ENCODE data around the gene SDK1. TPM values are rescaled to one million over a fixed set of nuclear protein-coding genes. Genes with fewer than 3 reads are reported as not detected.

SDK1 gene
- total RNA-seq, 2 donors from 2014 or later: 3.1 to 3.6 TPM

DNA sequence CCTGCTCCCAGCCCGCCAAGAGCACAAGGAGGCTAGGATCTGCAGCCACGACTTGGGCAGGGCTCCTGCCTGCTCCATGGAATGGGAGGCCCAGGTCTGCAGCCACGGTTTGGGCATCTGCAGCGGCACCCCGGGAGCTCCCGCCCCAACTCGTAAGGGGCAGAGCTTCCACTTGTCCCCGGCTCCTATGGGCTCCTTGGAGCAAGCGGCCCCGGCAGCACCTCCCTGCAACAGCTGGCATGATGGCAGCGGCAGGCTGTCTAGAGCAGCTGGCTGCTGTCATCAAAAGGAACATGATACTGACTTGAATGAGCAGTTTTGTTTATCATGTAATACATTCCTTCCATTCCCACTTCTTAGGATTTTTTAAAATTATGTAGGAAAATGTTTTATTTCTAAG is 697.0 kb downstream of the SDK1 start:
- H3K27me3 ChIP-seq: no peaks in the 10 kb centered on the region
- no peaks in the 10 kb centered on the region for H3K9me3 ChIP-seq
- no peaks in the 10 kb centered on the region for H3K36me3 ChIP-seq
- TF ChIP-seq, protein P1, sequence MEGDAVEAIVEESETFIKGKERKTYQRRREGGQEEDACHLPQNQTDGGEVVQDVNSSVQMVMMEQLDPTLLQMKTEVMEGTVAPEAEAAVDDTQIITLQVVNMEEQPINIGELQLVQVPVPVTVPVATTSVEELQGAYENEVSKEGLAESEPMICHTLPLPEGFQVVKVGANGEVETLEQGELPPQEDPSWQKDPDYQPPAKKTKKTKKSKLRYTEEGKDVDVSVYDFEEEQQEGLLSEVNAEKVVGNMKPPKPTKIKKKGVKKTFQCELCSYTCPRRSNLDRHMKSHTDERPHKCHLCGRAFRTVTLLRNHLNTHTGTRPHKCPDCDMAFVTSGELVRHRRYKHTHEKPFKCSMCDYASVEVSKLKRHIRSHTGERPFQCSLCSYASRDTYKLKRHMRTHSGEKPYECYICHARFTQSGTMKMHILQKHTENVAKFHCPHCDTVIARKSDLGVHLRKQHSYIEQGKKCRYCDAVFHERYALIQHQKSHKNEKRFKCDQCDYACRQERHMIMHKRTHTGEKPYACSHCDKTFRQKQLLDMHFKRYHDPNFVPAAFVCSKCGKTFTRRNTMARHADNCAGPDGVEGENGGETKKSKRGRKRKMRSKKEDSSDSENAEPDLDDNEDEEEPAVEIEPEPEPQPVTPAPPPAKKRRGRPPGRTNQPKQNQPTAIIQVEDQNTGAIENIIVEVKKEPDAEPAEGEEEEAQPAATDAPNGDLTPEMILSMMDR (IDR thresholded peaks at IDR 0.05): no peak
- no peak overlapping the region for H3K4me3 ChIP-seq
- H3K4me1 ChIP-seq: no peaks in the 10 kb centered on the region
- no peak overlapping the region for H3K27ac ChIP-seq
- no peak for DNase-seq (ENCODE audit: low spot score)

DNA sequence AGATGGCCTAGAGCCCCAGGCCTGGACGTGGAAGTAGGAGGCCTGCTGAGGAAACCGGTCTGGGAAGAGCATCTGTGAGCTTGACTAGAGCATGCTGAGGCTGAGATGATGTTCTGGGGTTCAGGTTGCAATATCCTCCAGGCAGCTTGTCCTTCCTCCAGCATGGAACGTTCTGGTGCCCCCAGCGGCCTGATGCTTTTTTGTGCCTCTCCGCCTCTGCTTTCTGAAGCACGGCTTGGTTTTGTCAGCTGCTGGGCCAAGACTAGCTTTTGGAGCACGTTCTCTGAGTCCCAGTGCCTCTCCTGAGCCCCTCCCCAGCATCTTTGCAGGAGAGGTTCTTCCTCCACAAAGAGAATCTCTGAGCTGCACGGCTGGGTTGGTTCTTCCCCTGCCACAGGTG is 699.1 kb downstream of the SDK1 start:
- no peak for DNase-seq (ENCODE audit: low spot score)
- Histone ChIP-seq H3K27ac (no peak overlapping the region), H3K9me3 (no peaks in the 10 kb centered on the region), H3K4me1 (no peaks in the 10 kb centered on the region), H3K36me3 (no peaks in the 10 kb centered on the region), H3K4me3 (no peak overlapping the region), H3K27me3 (no peaks in the 10 kb centered on the region)
- TF ChIP-seq, protein P1 (IDR thresholded peaks at IDR 0.05): no peak

DNA sequence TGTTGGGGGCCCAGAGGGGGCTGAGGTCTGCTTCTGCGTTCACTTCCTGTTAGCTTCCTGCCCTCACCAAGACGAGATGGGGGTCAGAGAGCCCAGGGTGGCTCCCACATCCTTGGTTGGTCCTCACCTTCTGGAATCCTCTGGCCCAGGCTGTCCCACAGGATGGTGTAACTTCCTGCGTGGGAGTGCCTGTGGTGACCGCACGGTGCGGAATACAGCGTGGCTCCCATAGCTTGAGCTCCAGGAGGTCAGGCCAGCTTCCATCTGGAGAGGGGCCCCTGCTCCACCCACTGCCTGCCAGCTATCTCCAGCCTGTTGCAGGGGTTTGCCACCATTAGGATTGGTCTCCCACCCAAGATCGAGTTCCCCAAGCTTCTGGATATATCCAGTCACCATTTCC is 699.9 kb downstream of the SDK1 start:
- H3K27me3 ChIP-seq: no peaks in the 10 kb centered on the region
- DNase-seq (ENCODE audit: low spot score): no peak
- no peak overlapping the region for H3K27ac ChIP-seq
- no peak overlapping the region for H3K4me3 ChIP-seq
- no peaks in the 10 kb centered on the region for H3K36me3 ChIP-seq
- no peaks in the 10 kb centered on the region for H3K9me3 ChIP-seq
- no peaks in the 10 kb centered on the region for H3K4me1 ChIP-seq
- TF ChIP-seq, protein P1 (IDR thresholded peaks at IDR 0.05): no peak

DNA sequence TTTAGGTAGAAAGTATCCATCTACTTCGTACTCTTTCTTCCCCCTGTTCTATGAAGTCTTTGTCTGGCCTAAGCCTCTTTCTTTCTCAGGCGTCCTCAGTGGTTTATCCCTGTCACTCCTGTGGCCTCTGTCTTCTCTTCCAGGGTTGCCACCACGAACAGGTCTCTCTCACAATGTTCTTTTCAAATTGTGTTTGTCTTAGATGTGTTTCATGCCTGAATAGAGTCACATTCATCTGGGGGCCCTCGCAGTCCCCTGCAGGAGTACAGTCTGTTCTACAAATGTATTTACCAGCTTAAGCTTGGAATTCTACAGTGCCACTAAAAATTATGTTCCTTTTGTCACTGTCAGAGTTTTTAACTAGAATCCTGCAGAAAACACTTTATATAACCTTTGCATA is 700.7 kb downstream of the SDK1 start:
- Histone ChIP-seq H3K36me3 (no peaks in the 10 kb centered on the region), H3K9me3 (no peaks in the 10 kb centered on the region), H3K27ac (no peak overlapping the region), H3K27me3 (no peaks in the 10 kb centered on the region), H3K4me1 (no peaks in the 10 kb centered on the region), H3K4me3 (no peak overlapping the region)
- DNase-seq (ENCODE audit: low spot score): no peak
- TF ChIP-seq, protein P1 (IDR thresholded peaks at IDR 0.05): no peak

- Histone ChIP-seq H3K36me3 (no peaks in the 10 kb centered on the region), H3K27me3 (no peaks in the 10 kb centered on the region), H3K9me3 (no peaks in the 10 kb centered on the region), H3K27ac (no peak overlapping the region), H3K4me1 (no peaks in the 10 kb centered on the region), H3K4me3 (no peak overlapping the region)
- no peak for DNase-seq (ENCODE audit: low spot score)
- TF ChIP-seq, protein P1 (IDR thresholded peaks at IDR 0.05): no peak
These were observed 702.5 kb downstream of the SDK1 start for GRCh38 chr7:4003503-4003902.

DNA sequence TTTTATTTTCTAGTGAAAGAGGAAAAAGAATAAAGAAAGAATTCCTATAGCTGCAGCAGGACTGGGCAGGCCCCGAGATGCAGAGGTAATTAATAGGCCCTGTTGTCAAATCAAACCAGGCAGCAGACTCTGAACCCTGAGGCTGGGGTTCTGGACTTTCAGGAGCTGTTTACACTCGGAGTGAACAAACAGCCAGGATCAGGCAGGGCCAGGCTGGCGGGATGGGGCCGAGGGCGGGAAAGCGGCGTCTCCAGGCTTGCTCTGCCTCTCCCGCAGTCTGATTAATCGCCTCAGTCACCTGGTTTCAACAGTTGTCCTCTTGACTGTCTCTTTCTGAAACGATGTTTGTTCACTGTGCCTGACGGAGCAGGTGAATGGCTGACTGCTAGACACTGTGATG is 705.6 kb downstream of the SDK1 start:
- Histone ChIP-seq H3K27me3 (no peaks in the 10 kb centered on the region), H3K9me3 (no peaks in the 10 kb centered on the region), H3K4me3 (no peak overlapping the region), H3K27ac (no peak overlapping the region), H3K4me1 (no peaks in the 10 kb centered on the region), H3K36me3 (no peaks in the 10 kb centered on the region)
- TF ChIP-seq, protein P1 (IDR thresholded peaks at IDR 0.05): no peak
- no peak for DNase-seq (ENCODE audit: low spot score)

Data from right atrium auricular region (tissue), 2 donors.